Gastrocnemius medialis (tissue), 4 donors: ENCODE measurements around the gene MTCL1. TPM values are rescaled to one million over a fixed set of nuclear protein-coding genes. Genes with fewer than 3 reads are reported as not detected.

Experiments used
- ATAC-seq, 2 donors: fragments of 150-250 bp; one replicate each; pipeline ENCODE4 v1.9.1; 2016
- DNase-seq, 2 donors: peaks; one replicate each; pipeline ENCODE4 v3.0.0-alpha.2; 2019
- H3K27ac ChIP-seq, 4 donors: fragments of 200-600 bp; sonication (generic); 1 replicate in 1 of 4; 2 replicates in 3 of 4; pipeline ENCODE4 v1.5.1; 2016 to 2018; ENCODE audit warnings: mild to moderate bottlenecking in 2 of 4, moderate library complexity in 1 of 4
- H3K27me3 ChIP-seq, 3 donors: fragments of 200-600 bp; sonication (generic) in 2 of 3; 1 replicate in 1 of 3; 2 replicates in 2 of 3; pipeline versions ENCODE4 v1.5.1 to v1.6.0; 2016 to 2019; ENCODE audit warnings: mild to moderate bottlenecking in 1 of 3, moderate library complexity in 1 of 3
- H3K36me3 ChIP-seq, 2 donors: fragments of 200-600 bp; sonication (generic) in 1 of 2; one replicate each; pipeline ENCODE4 v1.5.1; 2017 to 2018
- H3K4me1 ChIP-seq, 2 donors: fragments of 200-600 bp; sonication (generic) in 1 of 2; one replicate each; pipeline ENCODE4 v1.5.1; 2016 to 2017; ENCODE audit warnings: mild to moderate bottlenecking in 2 of 2
- H3K4me3 ChIP-seq, 4 donors: fragments of 200-600 bp; sonication (generic) in 3 of 4; 1 replicate in 1 of 4; 2 replicates in 3 of 4; pipeline ENCODE4 v1.5.1; 2016 to 2019; ENCODE audit warnings: mild to moderate bottlenecking in 2 of 4
- H3K9me3 ChIP-seq, 3 donors: fragments of 200-600 bp; sonication (generic) in 2 of 3; 1 replicate in 1 of 3; 2 replicates in 2 of 3; pipeline ENCODE4 v1.5.1; 2016 to 2019
- CTCF ChIP-seq, 5 experiments: fragments of 450-650 bp in 3 of 5; fragments of 200-600 bp in 2 of 5; sonication (generic) in 2 of 5; IDR thresholded peaks in 4 of 5; conservative IDR thresholded peaks in 1 of 5; 1 replicate in 4 of 5; 2 replicates in 1 of 5; pipeline ENCODE4 v1.5.1; 2016 to 2019; ENCODE audit warnings: antibody characterized with exemption in 5 of 5, mild to moderate bottlenecking in 3 of 5, moderate library complexity in 3 of 5
- POLR2A ChIP-seq, 2 donors: fragments of 450-650 bp; IDR thresholded peaks; one replicate each; pipeline ENCODE4 v1.6.1; 2017; ENCODE audit warnings: antibody characterized with exemption in 2 of 2, mild to moderate bottlenecking in 2 of 2, moderate library complexity in 2 of 2
- in situ Hi-C, 4 donors: fragments of 200-750 bp; cut with MboI; loops; one replicate each; pipeline versions ENCODE4 v1.15.0 to v1.8.0; 2017; ENCODE audit warnings: low sequenced_read_pairs in 4 of 4
- intact Hi-C: fragments of 100-400 bp; cut with DNase I; formaldehyde crosslinking; loops from one replicate; pipeline ENCODE4 v1.15.1; 2023; ENCODE audit warnings: low total_unique reads
- total RNA-seq, 4 donors: library from RNA; depleted of rRNA; stranded (reverse); fragments of >200 nt; gene quantifications; one replicate each; pipeline versions ENCODE4 v1.1.0 to v1.2.3, GENCODE V29; 2016

MTCL1 gene
- total RNA-seq, 4 donors from 2014 or later: 2.0 to 8.6 (median 3.5) TPM

- Histone ChIP-seq H3K4me1 (peaks cover 8 to 14% of the 10 kb centered on the region in 2 donors), H3K27ac (no peak overlapping the region), H3K9me3 (no peaks in the 10 kb centered on the region), H3K36me3 (no peaks in the 10 kb centered on the region), H3K4me3 (no peak overlapping the region), H3K27me3 (no peaks in the 10 kb centered on the region)
- ATAC-seq: no peak
- TF ChIP-seq CTCF (IDR thresholded peaks at IDR 0.05 in 4 of 5, conservative IDR thresholded peaks at IDR 0.05 in 1 of 5) (no peak), POLR2A (IDR thresholded peaks at IDR 0.05) (no peak)
- intact Hi-C loops (no loop called here), in situ Hi-C loops (no loop called here)
- DNase-seq: no peak
Observed at GRCh38 chr18:8786483-8787370, 81.4 kb downstream of the MTCL1 start.

- Histone ChIP-seq H3K27ac (no peak overlapping the region), H3K27me3 (no peaks in the 10 kb centered on the region), H3K9me3 (no peaks in the 10 kb centered on the region), H3K4me3 (no peak overlapping the region), H3K4me1 (peaks cover 8 to 14% of the 10 kb centered on the region in 2 donors), H3K36me3 (no peaks in the 10 kb centered on the region)
- ATAC-seq: no peak
- intact Hi-C loops (no loop called here), in situ Hi-C loops (no loop called here)
- TF ChIP-seq POLR2A (IDR thresholded peaks at IDR 0.05): no peak
- no peak for TF ChIP-seq CTCF (IDR thresholded peaks at IDR 0.05 in 4 of 5, conservative IDR thresholded peaks at IDR 0.05 in 1 of 5)
- DNase-seq: no peak
Observed at GRCh38 chr18:8787371-8787670, 82.0 kb downstream of the MTCL1 start.

GRCh38 chr18:8787794-8788193 lies 82.4 kb downstream of the MTCL1 start:
- no peak for TF ChIP-seq CTCF (IDR thresholded peaks at IDR 0.05 in 4 of 5, conservative IDR thresholded peaks at IDR 0.05 in 1 of 5)
- no peak for TF ChIP-seq POLR2A (IDR thresholded peaks at IDR 0.05)
- Histone ChIP-seq H3K27me3 (no peaks in the 10 kb centered on the region), H3K27ac (no peak overlapping the region), H3K9me3 (no peaks in the 10 kb centered on the region), H3K36me3 (no peaks in the 10 kb centered on the region), H3K4me3 (no peak overlapping the region), H3K4me1 (peaks cover 8 to 14% of the 10 kb centered on the region in 2 donors)
- DNase-seq (no peak), ATAC-seq (no peak)
- intact Hi-C loops: loop anchor here (2.0 kb wide), 1 partner anchor 83 kb away; the partner anchor contains the start of gene MTCL1
- in situ Hi-C loops: no loop called here

- ATAC-seq: peak; percentile 95 to 97
- no peaks in the 10 kb centered on the region for H3K36me3 ChIP-seq
- peak overlapping the region; percentile 10 to 77 (median 64) for H3K27ac ChIP-seq
- intact Hi-C loops (loop anchor here (2.0 kb wide), 1 partner anchor 84 kb away; the partner anchor contains the start of gene MTCL1), in situ Hi-C loops (no loop called here)
- peaks cover 8 to 14% of the 10 kb centered on the region in 2 donors for H3K4me1 ChIP-seq
- no peaks in the 10 kb centered on the region for H3K9me3 ChIP-seq
- no peaks in the 10 kb centered on the region for H3K27me3 ChIP-seq
- no peak overlapping the region for H3K4me3 ChIP-seq
- TF ChIP-seq POLR2A (IDR thresholded peaks at IDR 0.05) (no peak), CTCF (IDR thresholded peaks at IDR 0.05 in 4 of 5, conservative IDR thresholded peaks at IDR 0.05 in 1 of 5) (no peak)
- DNase-seq: peak; percentile 49 to 55
Observed at GRCh38 chr18:8788503-8789429, 83.4 kb downstream of the MTCL1 start.
